PC-3 (cell line): ENCODE results near the gene SORL1-AS1.

ENCODE experiments used
- ATAC-seq: fragments of 200-7000 bp; cut with Tn5 transposase; 2 replicates; pipeline ENCODE4 v1.9.1; 2020; ENCODE audit warnings: mild to moderate bottlenecking, moderate library complexity
- BruUV-seq: library from RNA; stranded (reverse); fragments of 400-500 nt; replicated peaks from 2 replicates; lab custom pipeline; 2021; lab: Mats Ljungman, UMichigan
- CTCF ChIA-PET: fragments of 300-600 bp; sonication (Branson Sonifier 250); formaldehyde crosslinking; loops from one replicate; lab custom pipeline; 2022; ENCODE audit warnings: antibody characterized with exemption; lab: Charles Lee
- POLR2A ChIA-PET: fragments of 300-600 bp; sonication (Branson Sonifier 250); formaldehyde crosslinking; loops from one replicate; lab custom pipeline; 2022; ENCODE audit warnings: antibody characterized with exemption; ENCODE audit not compliant: unreplicated experiment; lab: Charles Lee
- DNase-seq: peaks from one replicate; pipeline ENCODE4 v3.0.0-alpha.2; 2015
- H2AFZ ChIP-seq: fragments of 300-600 bp; sonication (generic); 2 replicates; pipeline ENCODE4 v1.6.0; 2016; ENCODE audit warnings: antibody characterized with exemption, low read length
- H3F3A ChIP-seq: fragments of 300-600 bp; sonication (generic); one replicate; pipeline ENCODE4 v1.6.0; 2017; ENCODE audit warnings: antibody characterized with exemption, low read length, control low read depth, mild to moderate bottlenecking; ENCODE audit not compliant: unreplicated experiment
- H3K27ac ChIP-seq: fragments of 300-600 bp; sonication (generic); 2 replicates; pipeline ENCODE4 v1.5.1; 2016; ENCODE audit warnings: mild to moderate bottlenecking, low read length
- H3K27me3 ChIP-seq: fragments of 300-600 bp; sonication (generic); 2 replicates; pipeline ENCODE4 v1.6.1; 2016; ENCODE audit warnings: low read length, mixed read lengths
- H3K36me3 ChIP-seq: fragments of 300-600 bp; sonication (generic); 2 replicates; pipeline ENCODE4 v1.6.1; 2016; ENCODE audit warnings: low read depth, mixed run types, low read length, mixed read lengths
- H3K4me1 ChIP-seq: fragments of 300-600 bp; sonication (generic); 2 replicates; pipeline ENCODE4 v1.5.1; 2016; ENCODE audit warnings: low read length; ENCODE audit not compliant: insufficient read depth
- H3K4me2 ChIP-seq: fragments of 300-600 bp; sonication (generic); 2 replicates; pipeline ENCODE4 v1.6.0; 2016; ENCODE audit warnings: low read length
- H3K4me3 ChIP-seq: fragments of 300-600 bp; sonication (generic); 2 replicates; pipeline ENCODE4 v1.5.1; 2016; ENCODE audit warnings: mild to moderate bottlenecking, low read length, mixed read lengths
- H3K79me2 ChIP-seq: fragments of 300-600 bp; sonication (generic); 2 replicates; pipeline ENCODE4 v1.6.1; 2017; ENCODE audit warnings: low read length, mixed read lengths
- H3K9ac ChIP-seq: fragments of 300-600 bp; sonication (generic); 2 replicates; pipeline ENCODE4 v1.6.0; 2016; ENCODE audit warnings: mild to moderate bottlenecking, low read length
- H3K9me2 ChIP-seq: fragments of 300-600 bp; sonication (generic); replicated peaks from 2 replicates; pipeline ENCODE4 v1.6.1; 2016; ENCODE audit warnings: mixed run types, low read length, mixed read lengths
- H3K9me3 ChIP-seq: fragments of 300-600 bp; sonication (generic); 2 replicates; pipeline ENCODE4 v1.6.1; 2016; ENCODE audit warnings: low read length, mixed read lengths
- H4K20me1 ChIP-seq: fragments of 300-600 bp; sonication (generic); 2 replicates; pipeline ENCODE4 v1.6.1; 2016; ENCODE audit warnings: low read length, mixed read lengths
- EZH2 ChIP-seq: fragments of 300-600 bp; sonication (generic); IDR thresholded peaks from one replicate; pipeline ENCODE4 v1.6.1; 2017; ENCODE audit warnings: antibody characterized with exemption, mild to moderate bottlenecking, low read length; ENCODE audit not compliant: unreplicated experiment
- EZH2phosphoT487 ChIP-seq: fragments of 300-600 bp; sonication (generic); IDR thresholded peaks from 2 replicates; pipeline ENCODE4 v1.6.1; 2018; ENCODE audit warnings: mild to moderate bottlenecking, antibody characterized with exemption, low read length, borderline replicate concordance
- intact Hi-C: fragments of 100-400 bp; cut with micrococcal nuclease; formaldehyde crosslinking; loops from 2 replicates; pipeline ENCODE4 v1.9.0; 2023
- TF ChIP-seq, protein P1 (sequence below): fragments of 300-600 bp; sonication (generic); conservative IDR thresholded peaks from 2 replicates; pipeline ENCODE4 v1.5.1; 2017; ENCODE audit warnings: antibody characterized with exemption, low read depth, mild to moderate bottlenecking, low read length

Gene SORL1-AS1

DNA sequence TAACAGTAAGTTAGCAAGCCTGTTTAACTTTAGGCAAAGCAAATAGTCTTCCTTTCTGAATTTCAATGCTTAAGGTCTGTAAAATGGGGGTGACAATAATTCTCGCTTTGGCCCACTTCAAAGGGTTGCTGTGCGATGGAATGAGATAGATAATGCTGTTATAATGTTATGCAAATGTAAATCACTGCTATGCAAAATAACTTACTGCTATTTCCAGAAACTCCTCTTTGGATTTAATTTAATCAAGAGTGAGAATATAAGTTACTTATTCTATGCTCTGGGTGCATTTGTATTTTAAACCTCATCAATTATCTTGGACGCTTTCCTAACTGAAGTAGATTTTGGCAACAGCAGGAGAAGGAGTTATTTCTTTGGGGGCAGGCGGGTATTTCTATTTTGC lies 4.8 kb downstream of the SORL1-AS1 start:
- Histone ChIP-seq H3K9ac (no peak overlapping the region), H3K9me3 (no peaks in the 10 kb centered on the region), H3K4me2 (no peak overlapping the region), H3K9me2 (no peaks in the 10 kb centered on the region), H2AFZ (no peak overlapping the region), H3K27ac (no peak overlapping the region), H3K79me2 (peaks cover 8% of the 10 kb centered on the region), H3K27me3 (no peaks in the 10 kb centered on the region), H3K4me1 (peaks cover 16% of the 10 kb centered on the region), H3F3A (no peaks in the 10 kb centered on the region), H4K20me1 (no peaks in the 10 kb centered on the region), H3K36me3 (no peaks in the 10 kb centered on the region), H3K4me3 (no peak overlapping the region)
- intact Hi-C loops, result no loop called here
- CTCF ChIA-PET, result interaction anchor here (0.6 kb wide), 1 partner anchor 14 kb away, joined by 5 read pairs; no protein-coding TSS in a partner anchor
- no peak for ATAC-seq
- DNase-seq, result no peak
- TF ChIP-seq EZH2phosphoT487 (no peak), EZH2 (no peak)
- TF ChIP-seq, protein P1, sequence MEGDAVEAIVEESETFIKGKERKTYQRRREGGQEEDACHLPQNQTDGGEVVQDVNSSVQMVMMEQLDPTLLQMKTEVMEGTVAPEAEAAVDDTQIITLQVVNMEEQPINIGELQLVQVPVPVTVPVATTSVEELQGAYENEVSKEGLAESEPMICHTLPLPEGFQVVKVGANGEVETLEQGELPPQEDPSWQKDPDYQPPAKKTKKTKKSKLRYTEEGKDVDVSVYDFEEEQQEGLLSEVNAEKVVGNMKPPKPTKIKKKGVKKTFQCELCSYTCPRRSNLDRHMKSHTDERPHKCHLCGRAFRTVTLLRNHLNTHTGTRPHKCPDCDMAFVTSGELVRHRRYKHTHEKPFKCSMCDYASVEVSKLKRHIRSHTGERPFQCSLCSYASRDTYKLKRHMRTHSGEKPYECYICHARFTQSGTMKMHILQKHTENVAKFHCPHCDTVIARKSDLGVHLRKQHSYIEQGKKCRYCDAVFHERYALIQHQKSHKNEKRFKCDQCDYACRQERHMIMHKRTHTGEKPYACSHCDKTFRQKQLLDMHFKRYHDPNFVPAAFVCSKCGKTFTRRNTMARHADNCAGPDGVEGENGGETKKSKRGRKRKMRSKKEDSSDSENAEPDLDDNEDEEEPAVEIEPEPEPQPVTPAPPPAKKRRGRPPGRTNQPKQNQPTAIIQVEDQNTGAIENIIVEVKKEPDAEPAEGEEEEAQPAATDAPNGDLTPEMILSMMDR, result no peak
- BruUV-seq, result no TSS peak
- POLR2A ChIA-PET, result no interaction called here

DNA sequence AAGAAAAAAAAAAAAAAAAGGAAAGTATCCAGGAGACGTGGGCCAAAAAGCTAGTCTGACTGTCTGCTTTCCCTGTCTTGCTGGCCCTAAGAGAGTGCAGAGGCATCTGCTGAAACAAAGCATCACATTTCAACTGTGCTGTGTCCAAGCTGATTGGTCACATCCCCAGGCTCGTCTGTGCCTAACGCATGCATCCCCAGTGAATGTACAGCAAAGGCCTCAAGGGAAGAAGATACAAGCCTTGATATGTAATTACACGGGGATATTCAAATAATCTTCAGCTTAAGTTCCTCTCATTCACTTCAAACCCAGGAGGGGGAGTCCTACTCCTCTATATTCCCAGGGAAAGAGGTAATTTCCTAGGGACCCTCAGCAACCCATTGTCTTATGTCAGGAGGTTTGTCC lies 6.0 kb downstream of the SORL1-AS1 start:
- ATAC-seq, result no peak
- peak; percentile 41 for DNase-seq
- ChIA-PET POLR2A (no interaction called here), CTCF (interaction anchor here (0.6 to 1.1 kb wide), 4 partner anchors 15 to 145 kb away, joined by 3 to 4 read pairs (median 3); no protein-coding TSS in a partner anchor)
- BruUV-seq, result no TSS peak
- H4K20me1 ChIP-seq, result no peaks in the 10 kb centered on the region
- H3K4me3 ChIP-seq, result no peak overlapping the region
- no peaks in the 10 kb centered on the region for H3K9me3 ChIP-seq
- H3K4me1 ChIP-seq, result peaks cover 14% of the 10 kb centered on the region
- TF ChIP-seq, protein P1, result peak; percentile 65
- no peak for TF ChIP-seq EZH2
- no peaks in the 10 kb centered on the region for H3K79me2 ChIP-seq
- no peak overlapping the region for H2AFZ ChIP-seq
- no peaks in the 10 kb centered on the region for H3K27me3 ChIP-seq
- no peaks in the 10 kb centered on the region for H3F3A ChIP-seq
- no peak overlapping the region for H3K27ac ChIP-seq
- H3K4me2 ChIP-seq, result no peak overlapping the region
- H3K36me3 ChIP-seq, result no peaks in the 10 kb centered on the region
- intact Hi-C loops, result loop anchor here (1.0 kb wide), 1 partner anchor 145 kb away; no protein-coding TSS in a partner anchor
- H3K9me2 ChIP-seq, result no peaks in the 10 kb centered on the region
- H3K9ac ChIP-seq, result no peak overlapping the region

DNA sequence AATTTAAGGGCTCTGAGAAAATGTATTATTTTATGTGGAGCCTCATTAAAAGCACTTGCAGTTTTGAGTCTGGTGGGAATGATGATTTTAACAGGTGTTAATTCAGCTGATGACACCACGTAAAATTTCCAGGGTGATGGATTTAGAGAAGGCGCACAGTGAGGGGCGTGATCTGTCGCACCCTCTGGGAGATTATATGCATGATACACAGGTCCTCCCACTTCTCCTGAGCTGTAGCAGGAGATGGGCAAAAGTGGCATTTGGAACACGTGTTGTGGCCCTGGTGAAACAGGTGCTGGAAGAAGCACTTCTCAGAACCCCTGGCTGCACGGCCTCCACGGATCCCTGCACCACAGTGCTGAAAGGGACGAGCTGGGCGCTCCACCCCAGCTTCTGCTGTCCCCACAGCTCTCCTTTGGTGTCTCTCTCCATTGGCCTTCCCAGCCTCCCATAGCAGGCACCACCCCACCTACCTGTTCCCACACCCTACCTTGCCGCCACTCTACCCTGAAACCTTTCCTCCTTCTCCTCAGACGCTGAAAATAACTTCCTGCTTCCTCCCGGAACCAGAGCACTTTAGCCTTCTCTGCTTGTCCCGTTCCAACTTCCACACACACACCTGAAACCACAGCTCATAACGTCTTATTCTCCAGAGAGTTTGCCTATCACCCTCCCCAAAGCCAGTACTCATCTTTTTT lies 7.5 kb downstream of the SORL1-AS1 start:
- H3F3A ChIP-seq, result no peaks in the 10 kb centered on the region
- ChIA-PET POLR2A (no interaction called here), CTCF (no interaction called here)
- intact Hi-C loops, result no loop called here
- no peaks in the 10 kb centered on the region for H4K20me1 ChIP-seq
- no peak for ATAC-seq
- H2AFZ ChIP-seq, result no peak overlapping the region
- H3K27ac ChIP-seq, result no peak overlapping the region
- H3K4me1 ChIP-seq, result no peaks in the 10 kb centered on the region
- no peak overlapping the region for H3K9ac ChIP-seq
- no peaks in the 10 kb centered on the region for H3K9me3 ChIP-seq
- no peak for DNase-seq
- no peaks in the 10 kb centered on the region for H3K9me2 ChIP-seq
- H3K27me3 ChIP-seq, result no peaks in the 10 kb centered on the region
- H3K36me3 ChIP-seq, result no peaks in the 10 kb centered on the region
- no peak overlapping the region for H3K4me3 ChIP-seq
- H3K4me2 ChIP-seq, result no peak overlapping the region
- no peaks in the 10 kb centered on the region for H3K79me2 ChIP-seq
- BruUV-seq, result no TSS peak
- TF ChIP-seq, protein P1, result no peak
- TF ChIP-seq EZH2phosphoT487 (no peak), EZH2 (no peak)
